ENCODE results near the gene RNF224. TPM values are rescaled to one million over a fixed set of nuclear protein-coding genes. Genes with fewer than 3 reads are reported as not detected.

Gene RNF224
- total and polyA plus RNA-seq, 2 of the 13 experiments (the other 11 are each of a cell fraction or from before 2014, with no cell fraction given), result 0.09 TPM; not detected in 1

GRCh38 chr9:137276473-137277328 lies 49.4 kb downstream of the RNF224 start (continued):
- TF ChIP-seq, protein P1, sequence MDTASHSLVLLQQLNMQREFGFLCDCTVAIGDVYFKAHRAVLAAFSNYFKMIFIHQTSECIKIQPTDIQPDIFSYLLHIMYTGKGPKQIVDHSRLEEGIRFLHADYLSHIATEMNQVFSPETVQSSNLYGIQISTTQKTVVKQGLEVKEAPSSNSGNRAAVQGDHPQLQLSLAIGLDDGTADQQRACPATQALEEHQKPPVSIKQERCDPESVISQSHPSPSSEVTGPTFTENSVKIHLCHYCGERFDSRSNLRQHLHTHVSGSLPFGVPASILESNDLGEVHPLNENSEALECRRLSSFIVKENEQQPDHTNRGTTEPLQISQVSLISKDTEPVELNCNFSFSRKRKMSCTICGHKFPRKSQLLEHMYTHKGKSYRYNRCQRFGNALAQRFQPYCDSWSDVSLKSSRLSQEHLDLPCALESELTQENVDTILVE (CRISPR knock-in tag; IDR thresholded peaks at IDR 0.05), result no peak
- TF ChIP-seq ZNF20 (CRISPR knock-in tag; IDR thresholded peaks at IDR 0.05), result peak; percentile 84; the same call in 1 of the 2 replicates
- no peak for TF ChIP-seq ZNF713 (CRISPR knock-in tag; IDR thresholded peaks at IDR 0.05)
- TF ChIP-seq ATF7-NPFF (CRISPR knock-in tag; IDR thresholded peaks at IDR 0.05; ENCODE audit: low read depth), result no peak; the same call in 1 of the 2 replicates
- TF ChIP-seq FOXP1 (IDR thresholded peaks at IDR 0.05), result no peak
- TF ChIP-seq FOXP1 (CRISPR knock-in tag; IDR thresholded peaks at IDR 0.05), result no peak
- TF ChIP-seq TOE1 (CRISPR knock-in tag; IDR thresholded peaks at IDR 0.05), result no peak
- TF ChIP-seq ZNF329 (CRISPR knock-in tag; IDR thresholded peaks at IDR 0.05; ENCODE audit: low read depth), result no peak
- TF ChIP-seq KDM2A (CRISPR knock-in tag; IDR thresholded peaks at IDR 0.05; ENCODE audit: borderline replicate concordance, low read depth), result peak; percentile 60; the same call in 1 of the 2 replicates
- TF ChIP-seq ZSCAN12 (CRISPR knock-in tag; IDR thresholded peaks at IDR 0.05), result no peak
- no peak for TF ChIP-seq ELK4 (CRISPR knock-in tag; IDR thresholded peaks at IDR 0.05; ENCODE audit: borderline replicate concordance)
- 0 out of 2 replicates have a peak, but pooled peaks have one; percentile 35 for TF ChIP-seq KLF15 (CRISPR knock-in tag; IDR thresholded peaks at IDR 0.05; ENCODE audit: borderline replicate concordance)
- no peak for TF ChIP-seq ISX (CRISPR knock-in tag; conservative IDR thresholded peaks at IDR 0.05)
- TF ChIP-seq, protein P2, sequence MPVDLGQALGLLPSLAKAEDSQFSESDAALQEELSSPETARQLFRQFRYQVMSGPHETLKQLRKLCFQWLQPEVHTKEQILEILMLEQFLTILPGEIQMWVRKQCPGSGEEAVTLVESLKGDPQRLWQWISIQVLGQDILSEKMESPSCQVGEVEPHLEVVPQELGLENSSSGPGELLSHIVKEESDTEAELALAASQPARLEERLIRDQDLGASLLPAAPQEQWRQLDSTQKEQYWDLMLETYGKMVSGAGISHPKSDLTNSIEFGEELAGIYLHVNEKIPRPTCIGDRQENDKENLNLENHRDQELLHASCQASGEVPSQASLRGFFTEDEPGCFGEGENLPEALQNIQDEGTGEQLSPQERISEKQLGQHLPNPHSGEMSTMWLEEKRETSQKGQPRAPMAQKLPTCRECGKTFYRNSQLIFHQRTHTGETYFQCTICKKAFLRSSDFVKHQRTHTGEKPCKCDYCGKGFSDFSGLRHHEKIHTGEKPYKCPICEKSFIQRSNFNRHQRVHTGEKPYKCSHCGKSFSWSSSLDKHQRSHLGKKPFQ (CRISPR knock-in tag; IDR thresholded peaks at IDR 0.05; ENCODE audit: insufficient replicate concordance), result no peak
- TF ChIP-seq TBL1XR1 (IDR thresholded peaks at IDR 0.05; ENCODE audit: borderline replicate concordance, low read length, partially characterized antibody), result no peak
- 0 out of 2 replicates have a peak, but pooled peaks have one; percentile 29 for TF ChIP-seq ZNF317 (CRISPR knock-in tag; IDR thresholded peaks at IDR 0.05)
- TF ChIP-seq ZNF343 (CRISPR knock-in tag; IDR thresholded peaks at IDR 0.05), result no peak
- no peak for TF ChIP-seq PRMT3 (CRISPR knock-in tag; IDR thresholded peaks at IDR 0.05; ENCODE audit: borderline replicate concordance, low read depth)
- TF ChIP-seq JARID2 (CRISPR knock-in tag; IDR thresholded peaks at IDR 0.05; ENCODE audit: insufficient replicate concordance), result no peak
- 0 out of 2 replicates have a peak, but pooled peaks have one; percentile 11 for TF ChIP-seq HDAC2 (CRISPR knock-in tag; IDR thresholded peaks at IDR 0.05)
- TF ChIP-seq ZNF629 (CRISPR knock-in tag; conservative IDR thresholded peaks at IDR 0.05), result no peak
- no peak for TF ChIP-seq ZNF652 (CRISPR knock-in tag; IDR thresholded peaks at IDR 0.05; ENCODE audit: borderline replicate concordance, low read depth)
